HepG2 (cell line): Measurements from ENCODE around the gene LIMCH1. TPM values are rescaled to one million over a fixed set of nuclear protein-coding genes. Genes with fewer than 3 reads are reported as not detected.

ENCODE experiments used
- ATAC-seq: fragments of 200-7000 bp; cut with Tn5 transposase; 3 replicates; pipeline ENCODE4 v1.9.1; 2020; ENCODE audit warnings: mild to moderate bottlenecking, moderate library complexity
- BruUV-seq: library from RNA; stranded (reverse); fragments of 400-500 nt; replicated peaks from 2 replicates; lab custom pipeline; 2021; lab: Mats Ljungman, UMichigan
- CTCF ChIA-PET: fragments of 300-600 bp; formaldehyde crosslinking; extraction: SDS; loops from one replicate; lab custom pipeline; 2021; ENCODE audit warnings: low total read pairs, inconsistent platforms, low intra/inter-chr PET ratio; lab: Yijun Ruan, JAX
- POLR2A ChIA-PET: fragments of 350-600 bp; sonication (Branson Sonifier 250); formaldehyde crosslinking; loops from one replicate; lab custom pipeline; 2020; ENCODE audit warnings: antibody characterized with exemption, inconsistent platforms; lab: Yijun Ruan, JAX
- DNase-seq: peaks from one replicate; pipeline ENCODE4 v3.0.0-alpha.2; 2015; ENCODE audit warnings: low spot score
- FAIRE-seq: peaks from 3 replicates; lab custom pipeline; 2011; peaks lifted over from hg19 to GRCh38; lab: Jason Lieb, UNC
- H2AFZ ChIP-seq: one replicate; pipeline ENCODE4 v1.6.1; 2011; ENCODE audit warnings: low read length, inconsistent platforms
- H3K27ac ChIP-seq: fragments of 300-600 bp; 3 replicates; pipeline ENCODE4 v1.8.0; 2011; ENCODE audit warnings: mixed run types, mild to moderate bottlenecking, mixed read lengths, low read length, inconsistent platforms; ENCODE audit not compliant: insufficient read depth; ENCODE audit errors: extremely low read length
- H3K27me3 ChIP-seq, 2 experiments: fragments of 200-600 bp in 1 of 2; 2 replicates in 1 of 2; 3 replicates in 1 of 2; pipeline versions ENCODE4 v1.6.0 to v1.8.0; 2011; ENCODE audit warnings: low read length in 2 of 2, mild to moderate bottlenecking in 2 of 2, moderate library complexity in 2 of 2, inconsistent platforms in 1 of 2; ENCODE audit not compliant: insufficient read depth in 2 of 2, control insufficient read depth in 1 of 2
- H3K36me3 ChIP-seq, 2 experiments: fragments of 200-600 bp in 1 of 2; replicated peaks in 1 of 2; 2 replicates in 1 of 2; 3 replicates in 1 of 2; pipeline versions ENCODE4 v1.5.1 to v1.8.0; 2011; ENCODE audit warnings: low read length in 2 of 2, inconsistent platforms in 1 of 2; ENCODE audit not compliant: insufficient read depth in 2 of 2, control insufficient read depth in 1 of 2
- H3K4me1 ChIP-seq: 2 replicates; pipeline ENCODE4 v1.5.1; 2012; ENCODE audit warnings: low read length, inconsistent platforms; ENCODE audit not compliant: insufficient read depth
- H3K4me2 ChIP-seq: 2 replicates; pipeline ENCODE4 v1.6.0; 2011; ENCODE audit warnings: low read depth, low read length, inconsistent platforms
- H3K4me3 ChIP-seq, 3 experiments: fragments of 200-600 bp in 1 of 3; sonication (generic), shearing (Covaris generic) in 1 of 3; replicated peaks in 1 of 3; 2 replicates each; pipeline ENCODE4 v1.5.1; 2011 to 2016; ENCODE audit warnings: low read length in 3 of 3, inconsistent platforms in 2 of 3, low read depth in 2 of 3, mild to moderate bottlenecking in 2 of 3, control low read depth in 1 of 3, mixed read lengths in 1 of 3; ENCODE audit not compliant: insufficient read depth in 1 of 3
- H3K79me2 ChIP-seq: one replicate; pipeline ENCODE4 v1.6.1; 2011; ENCODE audit warnings: low read length, inconsistent platforms; ENCODE audit not compliant: insufficient read depth
- H3K9ac ChIP-seq: 2 replicates; pipeline ENCODE4 v1.6.0; 2011; ENCODE audit warnings: mild to moderate bottlenecking, low read depth, low read length, inconsistent platforms; ENCODE audit not compliant: insufficient read depth
- H3K9me3 ChIP-seq: 2 replicates; pipeline ENCODE4 v1.5.1; 2012; ENCODE audit warnings: mild to moderate bottlenecking, low read length
- H4K20me1 ChIP-seq: 2 replicates; pipeline ENCODE4 v1.6.0; 2011; ENCODE audit warnings: inconsistent platforms, mild to moderate bottlenecking, low read length, moderate library complexity; ENCODE audit not compliant: insufficient read depth
- ARID4A ChIP-seq: sonication (generic); formaldehyde crosslinking; IDR thresholded peaks from 2 replicates; pipeline ENCODE4 v1.5.0; 2020; ENCODE audit warnings: mild to moderate bottlenecking, missing genetic modification reagents, borderline replicate concordance
- FOXO4 ChIP-seq: sonication (generic); formaldehyde crosslinking; conservative IDR thresholded peaks from 2 replicates; pipeline ENCODE4 v1.8.1; 2023; ENCODE audit warnings: missing genetic modification reagents
- MAFK ChIP-seq, 2 experiments: IDR thresholded peaks in 1 of 2; conservative IDR thresholded peaks in 1 of 2; 2 replicates each; pipeline ENCODE4 v1.6.1; 2011; ENCODE audit warnings: improper control_type of control experiment in 2 of 2, low read length in 2 of 2
- RARG ChIP-seq: sonication (generic); formaldehyde crosslinking; IDR thresholded peaks from 2 replicates; pipeline ENCODE4 v1.4.0; 2020; ENCODE audit warnings: low read depth, mild to moderate bottlenecking, missing genetic modification reagents
- XBP1 ChIP-seq: sonication (generic); formaldehyde crosslinking; IDR thresholded peaks from 2 replicates; pipeline ENCODE4 v1.5.0; 2020; ENCODE audit warnings: missing genetic modification reagents
- ZBTB43 ChIP-seq: sonication (generic); formaldehyde crosslinking; conservative IDR thresholded peaks from 2 replicates; pipeline ENCODE4 v1.4.0; 2020; ENCODE audit warnings: missing genetic modification reagents
- WGBS: methylation state at CpG from one replicate; pipeline ENCODE4 v1.1.6; 2017; ENCODE audit warnings: low lambda C conversion rate; 5-methylcytosine and 5-hydroxymethylcytosine counted together
- in situ Hi-C: cut with HindIII; loops from 2 replicates; pipeline ENCODE4 v1.10.0; 2017; ENCODE audit warnings: low pct_unique_long_range_greater_than_20kb; ENCODE audit not compliant: extremely low pct_ligation_motif_present
- intact Hi-C: fragments of 100-400 bp; cut with micrococcal nuclease; formaldehyde crosslinking; loops from one replicate; pipeline ENCODE4 v1.10.0; 2022; ENCODE audit not compliant: unreplicated experiment
- polyA plus RNA-seq, 8 experiments: library from polyadenylated mRNA; depleted of rRNA in 3 of 8; stranded (reverse) in 7 of 8; unstranded in 1 of 8; fragments of >200 nt; fragmentation: Illumina TruSeq in 4 of 8; extraction: Trizol in 4 of 8; gene quantifications; 2 replicates each; pipeline versions ENCODE4 v1.2.1 to v1.2.3, GENCODE V29; 2011 to 2016; ENCODE audit warnings: low read depth in 4 of 8, missing spikeins in 1 of 8, mixed read lengths in 1 of 8; ENCODE audit not compliant: insufficient read depth in 1 of 8
- total RNA-seq, 5 experiments: library from RNA; depleted of rRNA; stranded (reverse); fragments of >200 nt; fragmentation: Illumina TruSeq; extraction: Trizol; gene quantifications; 2 replicates each; pipeline ENCODE4 v1.2.3, GENCODE V29; 2016; ENCODE audit warnings: low read depth in 1 of 5

The LIMCH1 gene
- total and polyA plus RNA-seq, 2 of the 13 experiments (the other 11 are each of a cell fraction or from before 2014, with no cell fraction given), result 0.04 TPM; not detected in 1

- Histone ChIP-seq H3K27me3 (no peaks in the 10 kb centered on the region), H2AFZ (no peak overlapping the region), H4K20me1 (no peaks in the 10 kb centered on the region), H3K9ac (no peak overlapping the region), H3K9me3 (no peaks in the 10 kb centered on the region), H3K36me3 (no peaks in the 10 kb centered on the region), H3K79me2 (no peaks in the 10 kb centered on the region), H3K4me1 (no peaks in the 10 kb centered on the region), H3K4me2 (no peak overlapping the region), H3K4me3 (no peak overlapping the region)
- FAIRE-seq (no peak), DNase-seq (no peak)
- in situ Hi-C loops, result no loop called here
- 14% methylated on average over 1 of the region's 1 CpG for WGBS
- no TSS peak for BruUV-seq
- TF ChIP-seq RARG (CRISPR knock-in tag), result no peak
- no peak for TF ChIP-seq MAFK (conservative IDR thresholded peaks at IDR 0.05 in 1 of 2, IDR thresholded peaks at IDR 0.05 in 1 of 2; ENCODE audit: low read length in 2 of 2)
- TF ChIP-seq ZBTB43 (CRISPR knock-in tag), result no peak
- TF ChIP-seq XBP1, result no peak
- no peak for TF ChIP-seq FOXO4
- TF ChIP-seq ARID4A, result no peak
- TF ChIP-seq, all 625 proteins: peak for 0
- ChIA-PET CTCF (no interaction called here), POLR2A (no interaction called here)
- no peak for ATAC-seq
- intact Hi-C loops, result no loop called here
- H3K27ac ChIP-seq, result no peak overlapping the region
Observed at GRCh38 chr4:41556526-41556925, 18.6 kb downstream of the LIMCH1 start.
